CD4-positive, alpha-beta T cell (primary cell): ENCODE results near the gene ANKRD44. TPM values are rescaled to one million over a fixed set of nuclear protein-coding genes. Genes with fewer than 3 reads are reported as not detected.

Experiments
- ATAC-seq: fragments of 200-7000 bp; cut with Tn5 transposase; one replicate; pipeline ENCODE4 v1.10.0; 2022; ENCODE audit warnings: mild to moderate bottlenecking; ENCODE audit not compliant: poor library complexity
- CTCF ChIA-PET: fragments of 350-600 bp; sonication (Branson Sonifier 250); formaldehyde crosslinking; loops from one replicate; lab custom pipeline; 2021; ENCODE audit warnings: antibody characterized with exemption, inconsistent platforms; lab: Charles Lee
- POLR2A ChIA-PET: fragments of 350-600 bp; sonication (Branson Sonifier 250); formaldehyde crosslinking; loops from one replicate; lab custom pipeline; 2021; ENCODE audit warnings: antibody characterized with exemption, inconsistent platforms; lab: Charles Lee
- DNase-seq, 14 experiments: peaks; one replicate each; pipeline ENCODE4 v3.0.0-alpha.2; 2013 to 2020; ENCODE audit warnings: mixed read lengths in 2 of 14
- H3K27ac ChIP-seq, 2 donors: one replicate each; pipeline versions ENCODE4 v1.5.1 to v1.7.0; 2013; ENCODE audit warnings: low read length in 2 of 2, low read depth in 1 of 2, mild to moderate bottlenecking in 1 of 2
- H3K27me3 ChIP-seq, 2 experiments: 1 replicate in 1 of 2; 2 replicates in 1 of 2; pipeline versions ENCODE4 v1.6.1 to v1.7.0; 2013; ENCODE audit warnings: low read length in 2 of 2, control low read depth in 1 of 2, mild to moderate bottlenecking in 1 of 2, moderate library complexity in 1 of 2; ENCODE audit not compliant: insufficient read depth in 2 of 2, control insufficient read depth in 1 of 2
- H3K36me3 ChIP-seq: one replicate; pipeline ENCODE4 v1.6.1; 2013; ENCODE audit warnings: low read length, control low read depth; ENCODE audit not compliant: insufficient read depth
- H3K4me1 ChIP-seq: one replicate; pipeline ENCODE4 v1.6.1; 2013; ENCODE audit warnings: low read length, control low read depth; ENCODE audit not compliant: insufficient read depth
- H3K4me3 ChIP-seq: one replicate; pipeline ENCODE4 v1.5.1; 2013; ENCODE audit warnings: mild to moderate bottlenecking, low read length, moderate library complexity
- H3K9me3 ChIP-seq, 2 experiments: 1 replicate in 1 of 2; 2 replicates in 1 of 2; pipeline versions ENCODE4 v1.6.1 to v1.7.0; 2013; ENCODE audit warnings: low read length in 2 of 2, mild to moderate bottlenecking in 2 of 2, control low read depth in 1 of 2, moderate library complexity in 1 of 2; ENCODE audit not compliant: control insufficient read depth in 1 of 2, insufficient read depth in 1 of 2
- H3K27ac Mint-ChIP-seq: one replicate; pipeline ENCODE4 v1.8.0; 2020; ENCODE audit warnings: mixed read lengths
- H3K27me3 Mint-ChIP-seq: one replicate; pipeline ENCODE4 v1.8.0; 2021; ENCODE audit warnings: mixed read lengths
- H3K36me3 Mint-ChIP-seq: one replicate; pipeline ENCODE4 v1.8.0; 2021; ENCODE audit warnings: low read depth, mixed read lengths
- H3K4me1 Mint-ChIP-seq: one replicate; pipeline ENCODE4 v1.8.0; 2021; ENCODE audit warnings: low read depth, mixed read lengths
- H3K4me3 Mint-ChIP-seq: one replicate; pipeline ENCODE4 v1.8.0; 2020; ENCODE audit warnings: mild to moderate bottlenecking, mixed read lengths
- H3K9me3 Mint-ChIP-seq: one replicate; pipeline ENCODE4 v1.8.0; 2020; ENCODE audit warnings: mixed read lengths
- intact Hi-C, 2 experiments: fragments of 100-400 bp; cut with DNase I in 1 of 2; cut with micrococcal nuclease in 1 of 2; formaldehyde crosslinking; loops; one replicate each; pipeline versions ENCODE4 v1.15.1 to v1.9.0; 2023 to 2025; cut with DNase I, micrococcal nuclease
- total RNA-seq, 174 experiments: library from RNA in 2 of 174; stranded (reverse) in 2 of 174; gene quantifications; one replicate each; pipeline ENCODE4 v1.2.3 and lab custom pipeline; 2021 to 2026
- TF ChIP-seq, protein P1 (sequence below): fragments of 200-600 bp; IDR thresholded peaks from one replicate; pipeline ENCODE4 v1.8.0; 2022; ENCODE audit warnings: antibody characterized with exemption, mild to moderate bottlenecking

Gene ANKRD44
- total RNA-seq, 2 experiments from 2014 or later: 170 to 186 TPM

- Mint-ChIP-seq H3K9me3 (no peaks in the 10 kb centered on the region), H3K27ac (peak overlapping the region; percentile 78), H3K27me3 (no peaks in the 10 kb centered on the region), H3K36me3 (no peaks in the 10 kb centered on the region), H3K4me1 (peaks cover 49% of the 10 kb centered on the region), H3K4me3 (peak overlapping the region; percentile 78)
- peak; percentile 63 for ATAC-seq
- Histone ChIP-seq H3K36me3 (no peaks in the 10 kb centered on the region), H3K27ac (peak overlapping the region in 1 of 2 donors; percentile 53), H3K9me3 (no peaks in the 10 kb centered on the region), H3K4me3 (no peak overlapping the region), H3K4me1 (peaks cover 33% of the 10 kb centered on the region), H3K27me3 (no peaks in the 10 kb centered on the region)
- TF ChIP-seq, protein P1, sequence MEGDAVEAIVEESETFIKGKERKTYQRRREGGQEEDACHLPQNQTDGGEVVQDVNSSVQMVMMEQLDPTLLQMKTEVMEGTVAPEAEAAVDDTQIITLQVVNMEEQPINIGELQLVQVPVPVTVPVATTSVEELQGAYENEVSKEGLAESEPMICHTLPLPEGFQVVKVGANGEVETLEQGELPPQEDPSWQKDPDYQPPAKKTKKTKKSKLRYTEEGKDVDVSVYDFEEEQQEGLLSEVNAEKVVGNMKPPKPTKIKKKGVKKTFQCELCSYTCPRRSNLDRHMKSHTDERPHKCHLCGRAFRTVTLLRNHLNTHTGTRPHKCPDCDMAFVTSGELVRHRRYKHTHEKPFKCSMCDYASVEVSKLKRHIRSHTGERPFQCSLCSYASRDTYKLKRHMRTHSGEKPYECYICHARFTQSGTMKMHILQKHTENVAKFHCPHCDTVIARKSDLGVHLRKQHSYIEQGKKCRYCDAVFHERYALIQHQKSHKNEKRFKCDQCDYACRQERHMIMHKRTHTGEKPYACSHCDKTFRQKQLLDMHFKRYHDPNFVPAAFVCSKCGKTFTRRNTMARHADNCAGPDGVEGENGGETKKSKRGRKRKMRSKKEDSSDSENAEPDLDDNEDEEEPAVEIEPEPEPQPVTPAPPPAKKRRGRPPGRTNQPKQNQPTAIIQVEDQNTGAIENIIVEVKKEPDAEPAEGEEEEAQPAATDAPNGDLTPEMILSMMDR: no peak
- ChIA-PET CTCF (interaction anchor here (0.7 to 1.8 kb wide), 2 partner anchors 17 to 47 kb away, joined by 4 to 5 read pairs; no protein-coding TSS in a partner anchor), POLR2A (interaction anchor here (0.9 to 5.5 kb wide), 12 partner anchors 11 to 148 kb away, joined by 3 to 58 read pairs (median 4); partner anchors contain the start of gene ANKRD44)
- intact Hi-C loops: no loop called here
- DNase-seq: peak in 1 of 14 experiments; percentile 20
These were observed 17.9 kb upstream of the ANKRD44 start for GRCh38 chr2:197328461-197328860.

GRCh38 chr2:197327472-197328098 is 17.0 kb upstream of the ANKRD44 start:
- DNase-seq: peak in 2 of 14 experiments; percentile 31 to 34
- no peaks in the 10 kb centered on the region for H3K27me3 Mint-ChIP-seq
- no peaks in the 10 kb centered on the region for H3K9me3 Mint-ChIP-seq
- peak overlapping the region; percentile 78 for H3K27ac Mint-ChIP-seq
- Histone ChIP-seq H3K27ac (peak overlapping the region; percentile 39 to 48), H3K4me3 (no peak overlapping the region), H3K9me3 (no peaks in the 10 kb centered on the region), H3K36me3 (no peaks in the 10 kb centered on the region), H3K27me3 (no peaks in the 10 kb centered on the region), H3K4me1 (peaks cover 42% of the 10 kb centered on the region)
- peak overlapping the region; percentile 78 for H3K4me3 Mint-ChIP-seq
- peaks cover 58% of the 10 kb centered on the region for H3K4me1 Mint-ChIP-seq
- ChIA-PET POLR2A (interaction anchor here (0.6 to 5.5 kb wide), 19 partner anchors 8 to 136 kb away, joined by 3 to 58 read pairs (median 3); partner anchors contain the start of gene ANKRD44), CTCF (interaction anchor here (1.0 to 1.8 kb wide), 3 partner anchors 13 to 51 kb away, joined by 3 to 5 read pairs (median 3); no protein-coding TSS in a partner anchor)
- H3K36me3 Mint-ChIP-seq: no peaks in the 10 kb centered on the region
- ATAC-seq: no peak
- TF ChIP-seq, protein P1: no peak
- intact Hi-C loops: no loop called here

DNA sequence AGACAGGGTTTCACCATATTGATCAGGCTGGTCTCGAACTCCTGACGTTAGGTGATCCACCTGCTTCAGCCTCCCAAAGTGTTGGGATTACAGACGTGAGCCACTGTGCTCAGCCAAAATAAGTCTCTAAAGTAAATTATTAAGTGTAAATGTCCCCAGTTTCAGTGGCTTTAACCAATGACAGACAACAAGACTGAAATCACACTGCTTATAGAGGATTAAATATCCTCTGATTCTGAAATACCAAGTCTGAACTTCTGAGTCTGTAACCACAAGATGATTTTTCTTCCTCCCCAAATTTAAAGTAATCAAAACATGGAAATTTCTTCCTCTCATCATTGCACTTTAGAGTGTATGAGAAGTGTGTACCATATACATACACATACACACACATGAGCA is 16.5 kb upstream of the ANKRD44 start:
- no peaks in the 10 kb centered on the region for H3K27me3 ChIP-seq
- DNase-seq: no peak
- no peaks in the 10 kb centered on the region for H3K9me3 ChIP-seq
- H3K9me3 Mint-ChIP-seq: no peaks in the 10 kb centered on the region
- no peak overlapping the region for H3K4me3 ChIP-seq
- peaks cover 47% of the 10 kb centered on the region for H3K4me1 ChIP-seq
- no peaks in the 10 kb centered on the region for H3K36me3 ChIP-seq
- H3K27me3 Mint-ChIP-seq: no peaks in the 10 kb centered on the region
- peak overlapping the region; percentile 78 for H3K27ac Mint-ChIP-seq
- ChIA-PET POLR2A (interaction anchor here (0.7 to 5.5 kb wide), 14 partner anchors 9 to 135 kb away, joined by 3 to 58 read pairs (median 4); partner anchors contain the start of gene ANKRD44), CTCF (interaction anchor here (1.0 to 1.8 kb wide), 5 partner anchors 13 to 174 kb away, joined by 3 to 5 read pairs (median 3); no protein-coding TSS in a partner anchor)
- peak overlapping the region; percentile 39 to 48 for H3K27ac ChIP-seq
- peak overlapping the region; percentile 78 for H3K4me3 Mint-ChIP-seq
- intact Hi-C loops: no loop called here
- ATAC-seq: no peak
- TF ChIP-seq, protein P1: no peak
- H3K36me3 Mint-ChIP-seq: no peaks in the 10 kb centered on the region
- H3K4me1 Mint-ChIP-seq: peaks cover 60% of the 10 kb centered on the region
